ENCODE data around the gene SPECC1.
"Not testable (repeated sequence)": the region's sequence is repeated elsewhere in the genome, so short reads cannot be mapped to it uniquely, and the experiment has no call there.

DNA sequence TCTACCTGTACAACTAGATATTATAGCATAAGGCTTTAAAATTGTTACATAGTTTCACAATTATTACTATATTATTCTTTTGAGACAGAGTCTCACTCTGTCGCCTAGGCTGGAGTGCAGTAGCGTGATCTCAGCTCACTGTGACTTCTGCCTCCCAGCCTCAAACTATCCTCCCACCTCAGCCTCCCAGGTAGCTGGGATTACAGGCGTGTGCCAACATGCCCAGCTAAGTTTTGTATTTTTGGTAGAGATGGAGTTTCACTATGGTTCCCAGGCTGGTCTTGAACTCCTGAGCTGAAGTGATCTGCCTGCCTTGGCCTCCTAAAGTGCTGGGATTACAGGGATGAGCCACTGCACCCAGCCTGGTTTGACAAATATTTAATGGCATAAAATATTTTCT is 67.0 kb downstream of the SPECC1 start:
- TF ChIP-seq, protein P1, sequence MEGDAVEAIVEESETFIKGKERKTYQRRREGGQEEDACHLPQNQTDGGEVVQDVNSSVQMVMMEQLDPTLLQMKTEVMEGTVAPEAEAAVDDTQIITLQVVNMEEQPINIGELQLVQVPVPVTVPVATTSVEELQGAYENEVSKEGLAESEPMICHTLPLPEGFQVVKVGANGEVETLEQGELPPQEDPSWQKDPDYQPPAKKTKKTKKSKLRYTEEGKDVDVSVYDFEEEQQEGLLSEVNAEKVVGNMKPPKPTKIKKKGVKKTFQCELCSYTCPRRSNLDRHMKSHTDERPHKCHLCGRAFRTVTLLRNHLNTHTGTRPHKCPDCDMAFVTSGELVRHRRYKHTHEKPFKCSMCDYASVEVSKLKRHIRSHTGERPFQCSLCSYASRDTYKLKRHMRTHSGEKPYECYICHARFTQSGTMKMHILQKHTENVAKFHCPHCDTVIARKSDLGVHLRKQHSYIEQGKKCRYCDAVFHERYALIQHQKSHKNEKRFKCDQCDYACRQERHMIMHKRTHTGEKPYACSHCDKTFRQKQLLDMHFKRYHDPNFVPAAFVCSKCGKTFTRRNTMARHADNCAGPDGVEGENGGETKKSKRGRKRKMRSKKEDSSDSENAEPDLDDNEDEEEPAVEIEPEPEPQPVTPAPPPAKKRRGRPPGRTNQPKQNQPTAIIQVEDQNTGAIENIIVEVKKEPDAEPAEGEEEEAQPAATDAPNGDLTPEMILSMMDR (IDR thresholded peaks at IDR 0.05; ENCODE audit: low read depth, low read length), result not testable (repeated sequence)
- not testable (repeated sequence) for TF ChIP-seq POLR2A (IDR thresholded peaks at IDR 0.05; ENCODE audit: extremely low read depth, insufficient read length); MYC (IDR thresholded peaks at IDR 0.05; ENCODE audit: low read depth, low read length)
- TF ChIP-seq, protein P2, sequence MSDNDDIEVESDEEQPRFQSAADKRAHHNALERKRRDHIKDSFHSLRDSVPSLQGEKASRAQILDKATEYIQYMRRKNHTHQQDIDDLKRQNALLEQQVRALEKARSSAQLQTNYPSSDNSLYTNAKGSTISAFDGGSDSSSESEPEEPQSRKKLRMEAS (IDR thresholded peaks at IDR 0.05; ENCODE audit: low read depth, low read length), result not testable (repeated sequence)

Measured in NB4 (cell line).